Superior temporal gyrus (tissue), 1 donor: ENCODE data around the gene FKTN.

ENCODE experiments used
- DNase-seq: peaks from one replicate; pipeline ENCODE4 v3.0.0-alpha.2; 2016; ENCODE audit errors: extremely low spot score

Gene FKTN

DNA sequence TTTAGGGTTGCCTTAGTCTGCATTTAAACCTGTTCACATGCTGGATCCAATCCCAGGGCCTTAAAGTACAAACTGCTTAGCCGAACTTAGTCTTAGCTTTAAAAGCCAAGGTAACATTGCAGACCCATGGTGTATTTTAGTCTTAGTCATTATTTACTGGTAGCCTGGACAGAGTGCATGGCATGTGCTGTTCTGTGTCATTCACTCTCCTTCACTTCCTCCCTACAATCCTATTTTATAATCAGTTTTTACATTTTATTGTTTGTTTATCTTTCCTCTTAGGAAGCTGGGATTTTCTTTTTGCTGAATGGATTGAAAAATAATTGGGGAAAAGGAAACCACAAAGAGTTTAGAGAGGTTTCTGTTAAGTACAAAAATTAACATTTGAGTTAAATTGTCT is 74.9 kb downstream of the FKTN start:
- DNase-seq = no peak

DNA sequence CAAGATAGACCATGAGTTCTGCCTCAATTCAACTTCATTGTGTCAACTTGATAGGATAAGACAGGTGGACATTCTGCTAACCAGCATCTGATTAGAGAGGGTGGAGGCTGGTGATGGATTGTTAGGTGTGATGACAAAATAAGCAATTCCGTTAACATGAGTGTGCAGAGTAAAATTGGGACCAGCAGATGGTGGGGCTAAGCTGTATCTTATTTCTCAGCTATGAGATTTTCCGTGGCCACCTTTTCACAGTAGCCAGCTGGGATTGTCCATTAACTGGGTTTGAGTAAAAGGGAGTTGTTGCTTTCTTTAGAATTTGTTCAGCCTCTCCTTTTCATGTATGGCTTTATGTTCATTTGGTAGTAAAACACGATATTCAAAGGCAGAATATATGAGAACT is 75.5 kb downstream of the FKTN start:
- no peak for DNase-seq

DNA sequence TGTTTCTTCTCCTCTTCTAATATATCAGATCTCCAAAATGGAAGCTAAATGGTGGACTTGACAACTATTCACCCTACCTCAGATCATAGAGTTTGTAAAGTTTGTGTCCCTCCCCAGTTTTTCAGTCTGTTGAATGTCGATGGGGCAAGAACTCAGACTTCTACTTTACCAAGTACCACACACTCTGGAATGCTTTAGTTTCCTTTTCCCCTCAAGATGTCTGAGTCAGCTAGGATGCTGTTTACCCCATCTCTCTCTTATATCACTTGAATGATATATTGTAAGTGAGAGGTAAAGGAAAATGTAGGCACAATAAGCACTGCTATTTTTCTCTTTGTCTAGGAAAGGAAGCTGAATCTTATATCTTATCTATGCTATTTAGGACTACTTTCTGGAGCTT is 78.4 kb downstream of the FKTN start:
- DNase-seq = no peak

DNA sequence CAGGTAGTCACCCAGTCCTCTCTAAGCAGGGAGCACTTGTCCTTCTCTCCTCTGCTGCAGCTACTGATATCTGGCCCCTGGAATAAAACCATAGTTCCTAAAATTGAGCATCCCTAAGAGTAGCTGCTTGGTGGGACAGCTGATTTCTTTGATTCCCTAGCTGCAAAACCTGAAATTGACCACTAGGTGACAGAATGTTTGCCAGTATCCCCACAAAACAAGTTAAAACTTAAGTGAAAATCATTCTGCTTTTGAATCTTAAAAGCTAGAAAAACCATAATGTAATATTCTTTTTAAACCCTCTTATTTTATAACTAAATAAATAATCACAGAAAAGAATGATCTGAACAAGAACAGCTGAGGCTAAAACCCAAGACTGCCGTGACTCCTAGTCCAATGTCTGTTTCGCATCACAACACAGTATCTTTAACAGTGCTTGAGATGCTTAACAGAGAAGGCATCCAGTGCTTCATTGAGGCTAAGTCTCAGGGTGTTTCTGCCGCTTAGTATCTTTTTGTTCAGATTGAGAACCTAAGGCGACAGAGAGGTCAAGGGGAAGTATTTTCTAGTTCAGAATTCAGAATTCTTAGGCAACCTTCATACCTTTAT is 80.0 kb downstream of the FKTN start:
- DNase-seq = no peak

DNA sequence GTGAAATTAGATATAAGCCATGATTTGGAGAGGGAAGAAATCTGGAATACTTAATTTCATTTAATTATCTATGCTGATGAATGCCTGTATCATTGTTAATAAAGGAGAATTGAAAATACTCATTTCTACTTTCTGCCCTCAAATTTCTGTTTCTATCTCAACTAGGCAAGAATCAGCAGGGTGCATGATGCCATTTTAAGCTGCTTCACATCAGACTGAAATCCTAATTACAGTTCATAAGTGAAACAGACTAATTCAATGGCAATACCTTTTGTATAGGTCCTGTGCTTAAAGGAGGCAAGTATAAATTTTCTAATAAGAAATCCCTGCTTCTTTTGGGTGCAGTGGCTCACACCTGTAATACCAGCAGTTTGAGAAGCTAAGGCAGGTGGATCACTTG is 82.0 kb downstream of the FKTN start:
- no peak for DNase-seq

DNA sequence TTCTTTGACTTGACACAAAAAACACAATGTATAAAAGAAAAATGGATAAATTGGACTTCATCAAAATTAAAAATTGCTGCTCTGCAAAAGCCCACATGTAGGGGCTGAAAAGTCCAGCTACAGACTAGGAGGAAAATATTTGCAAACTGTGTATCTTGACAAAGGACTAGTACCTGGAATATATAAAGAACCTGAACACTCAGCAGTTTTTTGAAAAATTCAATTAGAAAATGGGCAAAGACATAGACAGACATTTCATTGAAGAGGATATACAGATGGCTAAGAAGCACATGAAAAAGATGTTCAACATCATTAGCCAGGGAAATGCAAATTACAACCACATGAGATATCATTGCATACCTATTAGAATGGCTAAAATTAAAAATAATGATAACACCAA is 85.9 kb downstream of the FKTN start:
- DNase-seq = no peak

DNA sequence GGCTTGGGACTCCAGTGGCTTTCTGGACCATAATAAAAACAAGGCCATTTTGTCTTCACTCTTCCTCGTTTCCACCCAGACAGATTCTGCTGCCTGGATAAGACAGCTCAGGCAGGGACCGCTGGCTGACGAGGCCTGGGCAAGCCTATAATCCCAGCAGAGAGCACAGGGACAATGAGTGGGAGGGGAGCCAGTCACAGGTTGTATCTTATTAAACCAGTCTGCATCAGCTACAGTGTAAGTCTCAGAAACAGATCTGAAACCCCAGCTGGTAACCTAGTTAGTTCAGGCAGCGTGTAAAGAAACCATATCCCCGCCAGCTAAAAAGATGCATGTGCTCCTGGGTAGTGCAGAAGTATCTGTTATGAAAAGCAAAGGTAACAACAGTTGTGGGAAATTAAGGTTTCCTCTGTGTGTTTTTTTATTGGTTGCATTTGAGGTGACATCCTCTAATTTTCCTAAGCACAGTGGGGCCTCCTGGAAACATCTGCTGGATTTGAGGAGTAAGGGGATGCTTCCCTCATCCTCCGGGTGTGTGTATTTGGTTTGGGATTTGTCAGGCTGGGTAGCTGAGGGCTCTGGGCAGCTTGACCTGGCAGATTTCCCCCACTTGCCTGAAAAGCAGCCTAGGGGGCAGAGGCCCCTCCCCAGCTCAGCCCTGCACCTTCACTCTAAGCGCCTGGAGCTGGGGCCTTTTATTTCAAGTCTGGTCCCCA is 89.1 kb downstream of the FKTN start:
- no peak for DNase-seq

DNA sequence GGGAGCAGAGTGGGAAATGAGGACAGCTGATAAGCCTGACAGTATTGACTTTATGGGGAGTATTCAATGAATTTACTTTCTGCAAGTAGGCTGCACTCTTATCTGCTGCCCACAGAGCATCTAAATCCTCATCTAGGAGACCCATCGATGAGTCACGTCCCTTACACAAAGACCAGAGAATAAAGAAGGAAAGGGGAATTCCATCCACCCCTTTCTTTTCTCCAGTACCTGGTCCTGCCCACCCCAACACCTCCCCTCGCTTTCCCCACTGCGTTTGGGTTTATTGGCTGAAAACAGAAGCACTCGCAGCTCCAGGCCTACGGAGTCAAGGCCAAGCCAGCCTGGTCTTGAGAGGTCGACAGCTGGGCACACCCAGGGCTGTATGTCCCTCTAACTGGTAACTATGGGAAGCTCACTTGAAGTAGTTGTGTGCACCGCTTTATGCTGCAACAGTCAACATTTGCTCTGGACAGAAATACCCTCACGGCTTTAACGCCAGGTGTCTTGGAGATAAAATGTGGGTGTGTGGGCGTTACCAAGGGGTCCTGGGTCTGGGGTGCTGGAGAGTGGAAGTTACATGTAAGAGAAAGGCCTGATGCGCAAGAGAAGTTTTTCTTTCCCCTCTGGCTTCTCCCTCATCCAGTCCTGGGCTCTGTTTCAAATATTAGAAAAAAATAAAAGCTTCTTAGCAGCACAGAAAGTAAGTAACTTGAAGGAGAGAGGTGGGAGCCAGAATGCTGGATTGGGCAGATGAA is 89.8 kb downstream of the FKTN start:
- no peak for DNase-seq

DNA sequence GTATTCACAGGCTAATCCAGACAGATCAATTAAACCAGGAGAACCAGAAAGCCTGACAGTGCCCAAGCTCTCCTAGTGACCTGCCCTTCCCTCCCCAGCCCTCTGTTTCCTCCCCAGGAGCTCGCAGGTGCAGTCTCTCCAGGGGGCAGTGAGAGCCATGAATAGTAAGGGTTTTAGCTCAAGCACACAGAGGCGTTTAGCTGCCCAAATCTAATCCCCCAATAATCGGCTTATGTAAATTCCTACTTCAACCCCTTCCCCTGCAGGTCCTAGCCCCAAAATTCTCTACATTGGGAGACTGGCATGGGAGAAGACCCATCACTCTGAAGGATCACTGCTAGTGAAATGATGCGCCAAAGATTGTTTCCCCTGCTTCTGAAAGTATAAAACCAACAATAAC is 93.9 kb downstream of the FKTN start:
- no peak for DNase-seq

DNA sequence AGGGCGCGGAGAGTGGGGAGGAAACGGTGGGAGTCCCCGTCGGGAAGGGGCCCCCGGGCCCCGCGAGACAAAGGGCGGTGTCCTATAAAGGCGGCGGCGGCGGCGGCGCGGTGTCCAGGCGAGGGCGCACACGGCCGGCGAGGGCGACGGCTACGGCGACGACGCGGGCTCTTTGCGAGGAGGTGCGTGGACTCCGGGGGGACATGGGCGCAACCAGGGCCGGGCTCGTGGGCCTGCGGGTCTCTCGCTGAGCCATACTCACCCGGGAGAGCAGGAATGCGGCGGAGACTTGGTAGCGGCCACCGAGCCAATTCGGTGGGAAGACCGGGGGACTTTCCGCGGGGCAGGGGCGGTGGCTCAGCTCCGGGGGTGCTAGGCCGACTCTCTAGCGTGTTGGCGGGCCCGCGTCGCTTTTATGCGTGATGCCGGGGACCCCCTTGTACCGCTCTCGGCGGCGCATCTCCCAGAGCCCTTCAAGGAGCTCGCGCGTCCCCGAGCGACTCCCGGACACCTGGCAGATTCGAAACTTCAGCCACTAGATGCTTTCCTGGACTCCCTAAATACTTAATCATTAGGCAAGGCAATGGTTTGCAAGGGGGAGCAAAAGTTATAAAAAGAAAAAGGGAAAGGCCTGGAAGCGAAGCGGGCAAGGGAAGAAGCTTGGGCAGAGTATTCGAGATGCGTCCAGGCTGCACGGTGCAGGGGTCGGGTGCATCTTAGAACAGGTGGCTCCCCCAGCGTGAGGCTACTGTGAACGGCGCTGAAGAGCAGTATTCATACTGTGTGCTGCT is 98.4 kb downstream of the FKTN start:
- DNase-seq = no peak

DNA sequence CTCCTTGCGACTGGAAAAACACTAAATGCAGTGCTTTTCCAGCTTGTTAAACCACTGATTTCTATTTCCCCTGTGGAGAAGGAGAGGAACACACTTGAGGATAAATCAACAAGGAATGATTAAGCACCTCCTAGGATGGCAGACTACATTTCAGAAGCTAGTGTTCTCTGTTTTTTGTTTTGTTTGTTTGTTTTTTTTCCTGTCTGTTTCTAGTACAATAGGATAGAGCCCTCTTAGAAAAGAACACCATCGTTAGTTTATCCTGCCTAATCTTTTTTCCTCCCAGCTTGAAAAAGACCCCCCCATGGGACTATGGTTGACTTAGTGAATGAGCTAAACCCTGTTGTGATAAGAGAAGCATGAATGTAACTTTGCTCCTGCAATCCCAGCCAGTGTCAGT is 100.4 kb downstream of the FKTN start:
- DNase-seq = no peak

DNA sequence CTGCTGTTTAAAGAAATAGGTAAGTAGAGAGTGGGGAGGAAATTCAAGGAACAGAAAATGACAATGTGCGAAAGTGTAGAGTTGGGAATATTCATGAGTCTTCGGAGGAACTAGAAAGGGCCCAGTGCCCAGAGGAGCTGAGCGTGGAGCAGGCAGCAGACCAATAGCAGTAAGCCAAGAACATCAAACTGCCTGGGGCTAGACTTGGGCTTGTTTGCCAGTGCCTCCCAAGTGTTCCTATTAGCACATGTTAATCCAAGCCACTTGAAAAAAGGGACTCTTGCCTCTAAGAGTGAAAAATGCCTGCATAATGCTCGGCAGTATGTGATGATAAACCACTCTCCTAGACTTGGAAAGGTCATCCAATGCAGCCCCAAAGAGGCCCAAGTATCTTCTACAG is 103.1 kb downstream of the FKTN start:
- peak; percentile 15 for DNase-seq

DNA sequence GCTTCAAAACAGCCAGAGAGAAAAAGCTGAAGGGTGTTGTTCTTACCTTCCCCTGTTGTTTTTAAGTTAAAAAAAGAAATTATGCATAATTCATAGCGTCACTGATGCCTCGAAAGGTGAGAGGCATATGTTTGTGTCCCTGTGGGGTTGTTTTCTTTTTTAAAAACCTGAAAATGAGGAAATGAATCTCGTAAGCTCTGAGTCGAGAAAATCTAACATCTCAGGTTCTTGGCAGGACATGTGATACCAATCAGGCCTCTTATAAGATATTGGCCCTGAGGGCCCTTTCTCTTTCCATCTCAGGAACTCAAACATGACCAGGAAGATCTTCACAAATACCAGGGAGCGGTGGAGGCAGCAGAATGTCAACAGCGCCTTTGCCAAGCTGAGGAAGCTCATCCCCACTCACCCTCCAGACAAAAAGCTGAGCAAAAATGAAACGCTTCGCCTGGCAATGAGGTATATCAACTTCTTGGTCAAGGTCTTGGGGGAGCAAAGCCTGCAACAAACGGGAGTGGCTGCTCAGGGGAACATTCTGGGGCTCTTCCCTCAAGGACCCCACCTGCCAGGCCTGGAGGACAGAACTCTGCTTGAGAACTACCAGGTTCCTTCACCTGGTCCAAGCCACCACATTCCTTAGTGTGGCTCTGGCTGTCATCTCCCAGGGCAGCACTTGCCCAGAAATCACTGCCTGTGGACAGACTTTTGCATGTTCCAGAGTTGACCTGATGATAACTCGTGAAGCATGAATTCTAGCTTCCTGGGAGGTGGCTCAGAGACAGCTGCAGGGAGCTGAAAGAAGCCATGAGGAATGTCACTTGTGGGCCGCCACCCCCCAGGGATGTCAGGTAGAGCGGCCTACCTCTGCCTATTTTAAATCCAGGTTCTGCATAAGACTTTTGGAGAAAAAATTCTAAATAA is 104.5 kb downstream of the FKTN start, which contains the start of gene TAL2:
TSS of gene TAL2 (plus strand) at position 274 of the 921 bp plus-strand sequence. CDS start at position 314, 40 bp downstream.
- DNase-seq = no peak

DNA sequence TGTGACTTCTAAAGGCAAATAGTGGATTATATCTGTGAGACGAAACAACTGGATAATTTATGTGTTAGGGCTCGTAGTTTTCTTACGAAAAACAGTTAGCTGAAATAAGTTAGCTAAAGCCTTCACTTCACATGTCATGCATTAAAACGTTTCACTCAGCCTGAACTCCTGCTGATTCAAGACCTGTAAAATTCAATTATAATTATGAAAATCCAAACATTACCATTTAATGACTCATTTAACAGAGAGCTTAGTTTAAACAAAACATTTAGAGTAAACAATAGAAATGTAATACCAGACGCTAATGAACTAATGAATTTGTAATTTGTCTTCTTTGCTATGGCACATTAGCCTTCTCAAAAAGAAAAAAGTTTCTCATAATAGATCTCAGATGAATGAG is 106.0 kb downstream of the FKTN start:
- no peak for DNase-seq

DNA sequence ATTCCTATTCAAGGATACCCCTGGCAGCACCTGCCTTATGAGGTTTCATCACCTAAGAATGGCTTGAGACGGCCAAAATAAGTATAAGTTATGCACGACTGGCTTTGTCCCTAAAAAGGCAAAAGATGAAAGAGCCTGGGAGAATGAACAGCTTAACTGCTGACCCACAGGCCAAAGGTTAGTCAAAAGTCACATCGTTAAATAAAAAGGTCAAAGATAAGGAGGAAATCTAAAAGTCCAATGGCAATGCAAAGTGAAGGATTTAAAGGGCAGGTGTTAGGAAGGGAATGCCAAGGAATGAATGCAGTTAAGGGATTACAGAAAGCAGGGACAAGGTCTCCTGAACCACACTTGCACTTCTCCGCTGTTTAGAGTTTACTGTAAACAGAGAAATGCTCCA is 109.9 kb downstream of the FKTN start:
- DNase-seq = no peak

DNA sequence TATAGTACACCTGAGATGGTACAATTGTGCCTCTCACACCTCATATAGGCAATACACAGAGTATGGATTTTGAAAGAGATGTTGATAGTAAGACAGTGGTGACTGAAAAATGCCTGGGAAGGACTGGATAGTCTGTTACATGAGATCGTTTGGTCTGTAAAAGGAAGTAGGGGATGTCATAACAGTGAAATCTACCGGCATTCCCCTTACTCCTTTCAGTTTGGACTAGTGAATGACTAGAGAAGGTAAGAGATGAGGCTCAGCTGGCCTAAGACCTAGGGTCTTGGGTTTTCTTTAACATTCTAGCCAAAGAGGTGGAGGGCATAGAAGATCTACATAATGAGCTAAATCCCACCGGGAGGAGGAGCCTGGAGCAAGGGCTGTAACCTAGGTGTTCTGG is 112.4 kb downstream of the FKTN start:
- DNase-seq = no peak

DNA sequence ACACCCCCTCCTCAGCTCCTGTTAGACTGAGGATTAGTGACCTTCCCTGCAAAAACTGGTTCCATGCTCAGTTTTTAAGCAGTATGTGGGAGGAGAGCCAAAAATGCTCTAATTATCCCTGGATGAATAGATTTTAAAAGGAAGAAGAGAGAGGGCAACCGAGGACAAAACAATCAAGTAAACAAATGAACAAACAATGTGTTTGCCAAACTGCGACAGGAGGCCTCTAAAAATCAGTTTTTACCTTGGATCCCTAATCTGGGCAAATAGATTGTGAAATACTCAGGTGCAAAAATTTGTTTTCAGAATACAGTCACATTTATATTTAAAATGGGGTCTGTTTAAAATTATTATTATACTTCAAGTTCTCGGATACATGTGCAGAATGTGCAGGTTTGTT is 112.8 kb downstream of the FKTN start:
- DNase-seq = no peak

DNA sequence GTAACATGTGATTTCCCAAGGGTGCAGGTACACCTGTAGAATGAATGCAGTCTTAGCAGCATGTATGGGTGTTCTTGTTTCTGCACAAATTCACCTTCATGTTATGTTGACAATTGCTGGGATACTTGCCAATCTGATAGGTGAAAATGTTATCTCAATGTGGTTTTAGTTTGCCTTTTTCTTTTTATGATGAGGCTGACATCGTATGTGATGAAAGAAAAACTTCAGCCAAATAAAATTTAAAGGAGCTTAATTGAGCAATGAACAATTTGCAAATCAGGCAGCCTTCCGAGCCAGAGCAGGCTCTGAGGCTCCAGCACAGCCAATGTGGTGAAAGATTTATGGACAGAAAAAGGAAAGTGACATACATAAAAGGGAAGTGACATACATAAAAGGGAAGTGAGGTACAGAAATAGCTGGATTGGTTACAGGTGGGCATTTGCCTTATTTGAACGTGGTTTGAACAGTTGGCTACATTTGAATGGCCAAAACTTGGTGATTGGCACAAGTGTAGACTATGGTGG is 114.8 kb downstream of the FKTN start:
- DNase-seq = no peak

DNA sequence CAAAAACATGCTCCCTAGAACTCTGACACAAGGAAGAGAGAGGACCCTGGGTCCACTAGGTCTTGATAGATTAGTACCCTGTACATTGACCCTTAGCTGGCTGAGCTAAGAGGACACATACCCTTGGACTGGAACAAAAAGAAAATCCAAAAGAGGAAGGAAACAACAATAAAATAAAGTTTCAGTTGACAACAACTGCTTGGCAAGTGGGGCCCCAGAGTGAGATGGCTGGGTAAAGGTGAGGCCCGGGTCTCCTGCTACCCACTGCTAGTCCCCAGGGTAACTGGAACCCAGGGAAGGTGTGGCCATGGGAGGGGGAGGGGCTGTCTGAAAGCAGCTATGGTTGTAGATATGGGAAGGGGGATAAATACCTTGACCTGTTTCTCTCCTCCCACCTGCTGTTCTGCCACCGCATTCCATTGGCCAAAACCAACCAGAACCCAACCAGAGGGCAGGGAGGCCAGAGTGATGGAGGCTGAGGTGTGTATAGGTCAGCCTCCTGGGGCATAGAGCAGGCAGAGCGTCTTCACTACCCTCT is 116.0 kb downstream of the FKTN start:
- no peak for DNase-seq

DNA sequence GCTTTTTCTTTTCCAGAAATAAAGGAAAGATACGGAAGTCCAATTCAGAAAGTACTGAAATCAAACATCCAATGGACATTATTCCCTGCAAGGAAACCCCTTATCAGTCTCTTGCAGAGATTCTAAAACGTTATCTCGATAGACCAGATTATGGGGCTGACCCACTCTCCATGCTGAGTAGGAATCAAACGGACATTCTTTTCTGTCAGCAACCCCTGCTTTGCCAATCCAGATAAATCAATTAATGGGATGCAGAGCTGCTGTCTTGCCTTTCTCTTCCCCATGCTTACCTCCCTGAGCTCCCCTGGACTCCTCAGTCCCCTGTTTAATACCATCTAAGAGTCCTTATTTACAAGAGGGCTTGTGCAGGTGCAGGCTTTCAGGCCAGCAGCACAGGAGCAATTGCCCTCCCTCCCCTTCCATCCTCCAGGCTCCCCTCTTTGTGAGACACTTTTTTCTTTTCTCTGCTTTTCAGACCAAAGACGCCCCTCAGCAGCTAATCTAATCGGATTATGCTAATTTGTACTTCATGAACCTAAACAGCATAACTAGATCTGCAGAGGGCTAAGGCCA is 118.5 kb downstream of the FKTN start:
- no peak for DNase-seq
